ENCODE results near the gene GRSF1.

The GRSF1 gene

DNA sequence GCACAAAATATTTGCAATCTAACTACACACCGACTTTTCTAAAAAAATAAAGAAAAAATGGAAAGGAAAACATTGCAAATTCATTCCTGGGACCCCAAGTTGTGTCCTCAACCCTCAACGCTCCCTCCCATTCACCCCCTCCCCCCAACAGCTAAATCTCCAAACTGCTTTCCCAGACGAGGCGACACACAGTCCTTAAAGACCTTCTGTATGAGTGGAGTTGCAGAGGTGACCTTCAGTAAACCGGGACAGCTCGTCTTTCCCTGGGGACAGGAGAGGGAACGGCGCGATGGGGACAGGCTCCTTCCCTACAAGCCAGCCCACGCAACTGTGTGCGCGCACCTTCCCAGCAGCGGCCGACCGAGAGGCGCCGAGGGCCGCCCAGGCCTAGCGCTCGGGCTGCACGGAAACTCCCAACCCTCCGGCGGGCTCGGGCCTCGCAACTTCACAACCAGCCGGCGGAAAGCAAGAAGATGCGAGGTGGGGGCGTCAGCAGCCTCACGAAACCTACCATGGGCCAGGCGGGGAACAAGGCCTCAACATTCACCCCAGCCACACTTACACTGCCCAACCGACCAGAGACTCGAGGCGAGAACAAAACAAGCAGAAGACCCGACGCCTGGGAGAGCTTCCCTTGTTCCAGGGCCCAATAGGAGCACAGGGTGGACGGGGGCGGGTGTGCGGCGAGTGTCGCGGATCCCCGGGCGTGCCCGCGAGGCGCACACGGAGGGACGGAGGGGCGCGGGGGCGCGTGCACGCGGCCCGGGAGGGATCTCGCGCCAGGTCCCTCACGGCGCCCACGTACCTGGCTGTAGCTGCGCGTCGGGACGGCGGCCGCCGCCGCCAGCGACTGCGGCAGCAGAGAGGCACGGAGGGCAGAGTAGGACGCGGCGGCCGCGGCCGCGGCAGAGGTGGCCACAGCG is 763 bp downstream of the GRSF1 start:
- ChIA-PET POLR2A (interaction anchor here (0.6 to 1.6 kb wide), 7 partner anchors 14 to 154 kb away, joined by 3 to 8 read pairs (median 4); partner anchors contain the start of gene DCK), CTCF (interaction anchor here (0.7 to 1.7 kb wide), 10 partner anchors 20 to 172 kb away, joined by 3 to 7 read pairs (median 3); partner anchors contain the start of gene UTP3)
- TF ChIP-seq, protein P1, sequence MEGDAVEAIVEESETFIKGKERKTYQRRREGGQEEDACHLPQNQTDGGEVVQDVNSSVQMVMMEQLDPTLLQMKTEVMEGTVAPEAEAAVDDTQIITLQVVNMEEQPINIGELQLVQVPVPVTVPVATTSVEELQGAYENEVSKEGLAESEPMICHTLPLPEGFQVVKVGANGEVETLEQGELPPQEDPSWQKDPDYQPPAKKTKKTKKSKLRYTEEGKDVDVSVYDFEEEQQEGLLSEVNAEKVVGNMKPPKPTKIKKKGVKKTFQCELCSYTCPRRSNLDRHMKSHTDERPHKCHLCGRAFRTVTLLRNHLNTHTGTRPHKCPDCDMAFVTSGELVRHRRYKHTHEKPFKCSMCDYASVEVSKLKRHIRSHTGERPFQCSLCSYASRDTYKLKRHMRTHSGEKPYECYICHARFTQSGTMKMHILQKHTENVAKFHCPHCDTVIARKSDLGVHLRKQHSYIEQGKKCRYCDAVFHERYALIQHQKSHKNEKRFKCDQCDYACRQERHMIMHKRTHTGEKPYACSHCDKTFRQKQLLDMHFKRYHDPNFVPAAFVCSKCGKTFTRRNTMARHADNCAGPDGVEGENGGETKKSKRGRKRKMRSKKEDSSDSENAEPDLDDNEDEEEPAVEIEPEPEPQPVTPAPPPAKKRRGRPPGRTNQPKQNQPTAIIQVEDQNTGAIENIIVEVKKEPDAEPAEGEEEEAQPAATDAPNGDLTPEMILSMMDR (IDR thresholded peaks at IDR 0.05; ENCODE audit: control extremely low read depth, extremely low read depth, low read depth, missing control alignments) = no peak
- DNase-seq (ENCODE audit: extremely low spot score) = peak; percentile 77

DNA sequence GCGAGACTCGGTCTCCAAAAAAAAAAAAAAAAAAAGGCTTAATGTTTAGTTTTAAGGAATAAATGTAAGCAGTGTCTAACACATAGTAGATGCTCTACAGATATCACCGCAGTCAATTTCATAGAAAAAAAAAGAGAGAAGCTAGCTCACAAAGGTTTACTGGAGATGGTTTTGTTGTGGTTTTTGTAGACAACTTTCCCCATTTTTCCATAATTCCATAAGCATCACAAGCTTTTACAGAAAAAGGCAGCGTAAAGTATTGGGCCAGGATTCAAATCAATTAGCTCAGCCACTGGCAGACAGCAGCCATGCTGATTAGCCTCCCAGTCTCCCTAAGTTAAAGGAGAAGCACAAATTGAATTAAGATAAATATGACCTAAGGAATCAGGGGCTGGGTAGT is 1.5 kb downstream of the GRSF1 start:
- TF ChIP-seq, protein P1 (IDR thresholded peaks at IDR 0.05; ENCODE audit: control extremely low read depth, extremely low read depth, low read depth, missing control alignments) = no peak
- DNase-seq (ENCODE audit: extremely low spot score) = no peak
- CTCF ChIA-PET = interaction anchor here (0.7 to 1.7 kb wide), 7 partner anchors 19 to 172 kb away, joined by 3 to 4 read pairs (median 3); partner anchors contain the start of gene UTP3
- POLR2A ChIA-PET = interaction anchor here (0.7 to 1.1 kb wide), 2 partner anchors 105 to 155 kb away, joined by 3 to 4 read pairs; partner anchors contain the start of gene DCK

DNA sequence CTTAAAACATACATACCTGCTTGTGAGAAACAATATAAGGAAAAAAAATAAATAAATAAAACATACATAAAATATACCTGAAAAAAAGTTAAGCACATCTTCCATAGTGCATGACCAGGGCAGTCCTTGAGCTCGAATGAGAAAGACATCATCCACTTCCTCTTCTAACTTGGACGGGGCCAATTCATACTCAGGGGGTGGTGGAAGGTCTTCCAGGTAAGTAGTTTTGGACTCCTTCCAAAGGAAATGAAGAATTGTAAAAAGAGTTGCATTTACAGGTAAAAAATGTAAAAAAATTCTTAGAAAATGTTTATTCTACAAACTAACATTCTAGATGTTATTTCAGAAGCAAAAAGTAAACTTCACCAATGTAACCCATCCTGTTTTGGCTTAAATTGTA is 3.6 kb downstream of the GRSF1 start:
- TF ChIP-seq, protein P1 (IDR thresholded peaks at IDR 0.05; ENCODE audit: control extremely low read depth, extremely low read depth, low read depth, missing control alignments) = no peak
- DNase-seq (ENCODE audit: extremely low spot score) = no peak
- POLR2A ChIA-PET = no interaction called here
- CTCF ChIA-PET = no interaction called here

DNA sequence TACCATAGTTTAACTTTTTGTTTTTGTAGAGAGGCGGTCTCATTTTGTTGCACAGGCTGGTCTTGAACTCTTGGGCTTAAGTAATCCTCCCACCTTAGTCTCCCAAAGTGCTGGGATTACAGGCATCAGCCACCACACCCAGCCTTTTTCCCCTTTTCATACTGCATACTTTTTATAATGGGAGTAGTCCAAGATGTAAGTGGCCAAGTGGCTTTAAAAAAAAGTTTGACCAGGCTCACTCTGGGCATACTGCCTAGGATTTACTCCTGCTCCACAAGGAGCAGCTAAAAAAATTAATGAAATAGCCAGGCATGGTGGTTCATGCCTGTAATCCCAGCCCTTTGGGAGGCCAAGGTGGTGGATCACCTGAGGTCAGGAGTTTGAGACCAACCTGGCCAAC is 6.0 kb downstream of the GRSF1 start:
- TF ChIP-seq, protein P1 (IDR thresholded peaks at IDR 0.05; ENCODE audit: control extremely low read depth, extremely low read depth, low read depth, missing control alignments) = no peak
- CTCF ChIA-PET = no interaction called here
- DNase-seq (ENCODE audit: extremely low spot score) = no peak
- POLR2A ChIA-PET = no interaction called here

DNA sequence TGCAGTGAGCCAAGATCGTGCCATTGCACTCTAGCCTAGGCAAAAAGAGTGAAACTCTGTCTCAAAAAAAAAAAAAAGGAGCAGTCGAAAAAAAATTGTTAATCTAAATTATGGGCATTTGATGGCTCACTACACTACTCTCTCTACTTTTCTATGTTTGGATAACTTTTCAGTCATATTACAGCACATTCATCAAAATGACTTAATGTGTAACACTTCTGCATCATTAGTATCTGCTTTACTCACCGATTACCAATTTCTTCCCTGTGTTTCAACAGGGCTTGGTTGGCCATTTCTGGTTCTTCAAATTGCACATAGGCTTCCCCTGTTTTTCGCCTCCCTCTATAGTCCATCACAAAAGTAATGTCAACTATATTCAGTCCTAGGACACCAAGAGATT is 8.4 kb downstream of the GRSF1 start:
- no peak for DNase-seq (ENCODE audit: extremely low spot score)
- ChIA-PET CTCF (no interaction called here), POLR2A (no interaction called here)
- TF ChIP-seq, protein P1 (IDR thresholded peaks at IDR 0.05; ENCODE audit: control extremely low read depth, extremely low read depth, low read depth, missing control alignments) = no peak

DNA sequence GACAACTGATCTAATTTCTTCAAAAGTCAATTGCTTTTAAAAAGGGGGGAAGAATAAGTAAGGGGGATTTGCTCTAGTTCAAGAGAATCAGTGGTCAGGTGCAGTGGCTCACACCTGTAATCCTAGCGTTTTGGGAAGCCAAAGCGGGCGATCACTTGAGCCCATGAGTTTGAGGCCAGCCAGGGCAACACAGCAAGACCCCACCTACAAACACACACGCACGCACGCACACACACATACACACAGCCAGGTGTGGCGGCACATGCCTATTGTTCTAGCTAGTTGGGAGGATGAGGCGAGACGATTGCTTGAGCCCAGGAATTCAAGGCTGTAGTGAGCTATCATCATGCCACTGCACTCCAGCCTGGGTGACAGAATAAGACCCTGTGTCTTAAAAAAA is 9.6 kb downstream of the GRSF1 start:
- TF ChIP-seq, protein P1 (IDR thresholded peaks at IDR 0.05; ENCODE audit: control extremely low read depth, extremely low read depth, low read depth, missing control alignments) = no peak

More for the DNA sequence above, 9.6 kb downstream of the GRSF1 start:
- ChIA-PET POLR2A (no interaction called here), CTCF (interaction anchor here (1.3 to 1.4 kb wide), 2 partner anchors 66 to 176 kb away, joined by 3 read pairs; no protein-coding TSS in a partner anchor)
- no peak for DNase-seq (ENCODE audit: extremely low spot score)
